Ascending aorta (tissue), 2 donors: ENCODE data around the gene SELPLG. TPM values are rescaled to one million over a fixed set of nuclear protein-coding genes. Genes with fewer than 3 reads are reported as not detected.

Experiments used
- DNase-seq, 2 donors: peaks; one replicate each; pipeline ENCODE4 v3.0.0-alpha.2; 2019; ENCODE audit warnings: low spot score in 2 of 2
- H3K27ac ChIP-seq, 2 donors: fragments of 200-600 bp; sonication (generic); one replicate each; pipeline ENCODE4 v1.5.1; 2016 to 2017; ENCODE audit warnings: mild to moderate bottlenecking in 1 of 2
- H3K27me3 ChIP-seq: fragments of 200-600 bp; sonication (generic); one replicate; pipeline ENCODE4 v1.5.1; 2017
- H3K36me3 ChIP-seq, 2 donors: fragments of 200-600 bp; sonication (generic); one replicate each; pipeline ENCODE4 v1.5.1; 2016
- H3K4me1 ChIP-seq, 2 donors: fragments of 200-600 bp; sonication (generic); one replicate each; pipeline ENCODE4 v1.5.1; 2016 to 2017; ENCODE audit warnings: mild to moderate bottlenecking in 1 of 2
- H3K4me3 ChIP-seq, 2 donors: fragments of 200-600 bp; sonication (generic); one replicate each; pipeline ENCODE4 v1.5.1; 2016 to 2017; ENCODE audit warnings: mild to moderate bottlenecking in 1 of 2
- H3K9me3 ChIP-seq, 2 donors: fragments of 200-600 bp; sonication (generic); one replicate each; pipeline ENCODE4 v1.5.1; 2016
- CTCF ChIP-seq, 3 experiments: fragments of 200-600 bp in 2 of 3; fragments of 450-650 bp in 1 of 3; sonication (generic) in 2 of 3; IDR thresholded peaks; one replicate each; pipeline ENCODE4 v1.5.1; 2016 to 2019; ENCODE audit warnings: antibody characterized with exemption in 3 of 3, mild to moderate bottlenecking in 1 of 3, moderate library complexity in 1 of 3
- intact Hi-C: fragments of 100-400 bp; cut with DNase I; formaldehyde crosslinking; loops from one replicate; pipeline ENCODE4 v1.15.1; 2023
- total RNA-seq: library from RNA; depleted of rRNA; stranded (reverse); fragments of >200 nt; gene quantifications from one replicate; pipeline ENCODE4 v1.1.0, GENCODE V29; 2016

The SELPLG gene
- total RNA-seq, 1 donor from 2014 or later: 2.6 TPM

GRCh38 chr12:108599541-108599940 is 34.2 kb downstream of the SELPLG start:
- H3K4me3 ChIP-seq: no peak overlapping the region
- no peak overlapping the region for H3K27ac ChIP-seq
- H3K9me3 ChIP-seq: no peaks in the 10 kb centered on the region
- intact Hi-C loops: no loop called here
- H3K36me3 ChIP-seq: no peaks in the 10 kb centered on the region
- DNase-seq: no peak
- no peaks in the 10 kb centered on the region for H3K4me1 ChIP-seq
- H3K27me3 ChIP-seq: no peaks in the 10 kb centered on the region
- no peak for TF ChIP-seq CTCF (IDR thresholded peaks at IDR 0.05)

GRCh38 chr12:108598553-108599250 is 35.0 kb downstream of the SELPLG start:
- H3K4me3 ChIP-seq: no peak overlapping the region

GRCh38 chr12:108597559-108598471 is 35.9 kb downstream of the SELPLG start, which contains the start of gene TMEM119:
Gene TMEM119, minus strand, starts transcription at chr12:108598084. Its CDS starts 5,701 bp downstream, at chr12:108592383.
- TF ChIP-seq CTCF (IDR thresholded peaks at IDR 0.05): no peak
- Histone ChIP-seq H3K9me3 (no peaks in the 10 kb centered on the region), H3K36me3 (no peaks in the 10 kb centered on the region), H3K4me1 (no peaks in the 10 kb centered on the region), H3K27me3 (no peaks in the 10 kb centered on the region), H3K27ac (no peak within 1 kb of the TSS), H3K4me3 (no peak within 1 kb of the TSS)
- intact Hi-C loops: no loop called here
- DNase-seq: no peak

More at GRCh38 chr12:108598553-108599250, 35.0 kb downstream of the SELPLG start:
- intact Hi-C loops: no loop called here
- Histone ChIP-seq H3K4me1 (no peaks in the 10 kb centered on the region), H3K27ac (no peak overlapping the region), H3K36me3 (no peaks in the 10 kb centered on the region), H3K27me3 (no peaks in the 10 kb centered on the region), H3K9me3 (no peaks in the 10 kb centered on the region)
- TF ChIP-seq CTCF (IDR thresholded peaks at IDR 0.05): no peak
- no peak for DNase-seq

GRCh38 chr12:108596854-108597558 is 36.7 kb downstream of the SELPLG start:
- DNase-seq: no peak
- Histone ChIP-seq H3K36me3 (no peaks in the 10 kb centered on the region), H3K9me3 (no peaks in the 10 kb centered on the region), H3K27ac (no peak overlapping the region), H3K4me3 (no peak overlapping the region), H3K4me1 (no peaks in the 10 kb centered on the region), H3K27me3 (no peaks in the 10 kb centered on the region)
- no peak for TF ChIP-seq CTCF (IDR thresholded peaks at IDR 0.05)
- intact Hi-C loops: no loop called here

GRCh38 chr12:108595711-108596647 is 37.7 kb downstream of the SELPLG start:
- no peak for DNase-seq
- intact Hi-C loops: no loop called here
- Histone ChIP-seq H3K27ac (no peak overlapping the region), H3K4me1 (no peaks in the 10 kb centered on the region), H3K27me3 (no peaks in the 10 kb centered on the region), H3K4me3 (no peak overlapping the region), H3K36me3 (no peaks in the 10 kb centered on the region), H3K9me3 (no peaks in the 10 kb centered on the region)
- TF ChIP-seq CTCF (IDR thresholded peaks at IDR 0.05): no peak
